GM12878 (cell line): Measurements from ENCODE around the gene CD200R1L. TPM values are rescaled to one million over a fixed set of nuclear protein-coding genes. Genes with fewer than 3 reads are reported as not detected.

Experiments
- ATAC-seq: fragments of 200-7000 bp; cut with Tn5 transposase; 3 replicates; pipeline ENCODE4 v1.9.1; 2020; ENCODE audit warnings: mild to moderate bottlenecking, moderate library complexity
- BruUV-seq: library from RNA; stranded (reverse); fragments of 400-500 nt; replicated peaks from 2 replicates; lab custom pipeline; 2021; lab: Mats Ljungman, UMichigan
- CTCF ChIA-PET: fragments of 300-600 bp; sonication (Branson Sonifier 250); formaldehyde crosslinking; extraction: SDS; loops from one replicate; lab custom pipeline; 2021; ENCODE audit warnings: inconsistent platforms; lab: Yijun Ruan, JAX
- POLR2A ChIA-PET: fragments of 350-600 bp; formaldehyde crosslinking; extraction: SDS; loops from one replicate; lab custom pipeline; 2021; ENCODE audit warnings: inconsistent platforms; lab: Charles Lee
- RAD21 ChIA-PET: fragments of 300-600 bp; sonication (Branson Sonifier 250); formaldehyde crosslinking; loops from one replicate; lab custom pipeline; 2023; ENCODE audit warnings: antibody characterized with exemption; ENCODE audit not compliant: unreplicated experiment; lab: Charles Lee
- SMC1A ChIA-PET: fragments of 300-600 bp; sonication (Branson Sonifier 250); formaldehyde crosslinking; loops from one replicate; lab custom pipeline; 2023; ENCODE audit not compliant: unreplicated experiment, uncharacterized antibody; lab: Charles Lee
- DNase-seq: peaks from one replicate; pipeline ENCODE4 v3.0.0-alpha.2; 2011; ENCODE audit warnings: low read depth, low spot score
- FAIRE-seq: peaks from 3 replicates; lab custom pipeline; 2011; peaks lifted over from hg19 to GRCh38; lab: Jason Lieb, UNC
- H2AFZ ChIP-seq: 2 replicates; pipeline ENCODE4 v1.6.0; 2011; ENCODE audit warnings: low read depth, low read length, control low read depth; ENCODE audit not compliant: control insufficient read depth
- H3K27ac ChIP-seq: 2 replicates; pipeline ENCODE4 v1.5.1; 2011; ENCODE audit warnings: control low read depth; ENCODE audit not compliant: control insufficient read depth, insufficient read depth
- H3K27me3 ChIP-seq, 2 experiments: replicated peaks in 1 of 2; 2 replicates each; pipeline versions ENCODE4 v1.6.0 to v1.6.1; 2011; ENCODE audit warnings: low read length in 1 of 2; ENCODE audit not compliant: control insufficient read depth in 2 of 2, insufficient read depth in 2 of 2
- H3K36me3 ChIP-seq, 2 experiments: 2 replicates each; pipeline ENCODE4 v1.5.1; 2011; ENCODE audit warnings: low read length in 1 of 2; ENCODE audit not compliant: control insufficient read depth in 2 of 2, insufficient read depth in 2 of 2
- H3K4me1 ChIP-seq: 2 replicates; pipeline ENCODE4 v1.6.1; 2011; ENCODE audit warnings: mild to moderate bottlenecking, low read length, moderate library complexity, mixed read lengths; ENCODE audit not compliant: control insufficient read depth, insufficient read depth
- H3K4me2 ChIP-seq: 2 replicates; pipeline ENCODE4 v1.6.0; 2011; ENCODE audit warnings: control low read depth; ENCODE audit not compliant: control insufficient read depth, insufficient read depth
- H3K4me3 ChIP-seq: fragments of 200-600 bp; sonication (generic); 2 replicates; pipeline ENCODE4 v1.5.1; 2016
- H3K79me2 ChIP-seq: 2 replicates; pipeline ENCODE4 v1.6.0; 2011; ENCODE audit warnings: low read length; ENCODE audit not compliant: control insufficient read depth, insufficient read depth
- H3K9ac ChIP-seq: 2 replicates; pipeline ENCODE4 v1.8.0; 2011; ENCODE audit warnings: low read length, control low read depth, mixed read lengths; ENCODE audit not compliant: control insufficient read depth, insufficient read depth
- H3K9me3 ChIP-seq: replicated peaks from 3 replicates; pipeline ENCODE4 v1.5.1; 2011; ENCODE audit warnings: mild to moderate bottlenecking, low read length; ENCODE audit not compliant: control insufficient read depth, insufficient read depth
- H4K20me1 ChIP-seq: 2 replicates; pipeline ENCODE4 v1.6.0; 2011; ENCODE audit not compliant: control insufficient read depth, insufficient read depth
- HDAC2 ChIP-seq: fragments of 200-600 bp; sonication (generic); IDR thresholded peaks from 2 replicates; pipeline ENCODE4 v1.6.1; 2017
- MTA2 ChIP-seq: fragments of 450-650 bp; IDR thresholded peaks from 2 replicates; pipeline ENCODE4 v1.6.1; 2016; ENCODE audit warnings: low read depth, mild to moderate bottlenecking, moderate library complexity
- MYB ChIP-seq: fragments of 150-350 bp; IDR thresholded peaks from 2 replicates; pipeline ENCODE4 v1.6.1; 2014; ENCODE audit warnings: mild to moderate bottlenecking, low read depth, low read length, borderline replicate concordance
- NFYB ChIP-seq: IDR thresholded peaks from 2 replicates; pipeline ENCODE4 v1.6.1; 2011; ENCODE audit warnings: low read depth, mild to moderate bottlenecking, low read length, improper control_type of control experiment, moderate library complexity; ENCODE audit not compliant: insufficient read depth
- PML ChIP-seq: IDR thresholded peaks from 2 replicates; pipeline ENCODE4 v1.6.1; 2012; ENCODE audit warnings: low read length, inconsistent platforms
- POLR2AphosphoS2 ChIP-seq: IDR thresholded peaks from 2 replicates; pipeline ENCODE4 v1.6.1; 2011; ENCODE audit warnings: low read depth, mild to moderate bottlenecking, low read length, improper control_type of control experiment, moderate library complexity
- SMAD1 ChIP-seq: fragments of 450-650 bp; IDR thresholded peaks from 2 replicates; pipeline ENCODE4 v1.6.1; 2018; ENCODE audit warnings: mild to moderate bottlenecking, low read depth; ENCODE audit not compliant: partially characterized antibody
- STAT1 ChIP-seq: fragments of 450-650 bp; conservative IDR thresholded peaks from 2 replicates; pipeline ENCODE4 v1.6.1; 2014; ENCODE audit warnings: antibody characterized with exemption, mild to moderate bottlenecking
- STAT3 ChIP-seq: IDR thresholded peaks from 2 replicates; pipeline ENCODE4 v1.6.1; 2011; ENCODE audit warnings: low read depth, low read length, improper control_type of control experiment
- ZNF207 ChIP-seq: fragments of 450-650 bp; IDR thresholded peaks from 2 replicates; pipeline ENCODE4 v1.6.1; 2014; ENCODE audit warnings: antibody characterized with exemption, mild to moderate bottlenecking, borderline replicate concordance
- ZNF384 ChIP-seq: IDR thresholded peaks from 2 replicates; pipeline ENCODE4 v1.6.1; 2012; ENCODE audit warnings: low read depth, mild to moderate bottlenecking, low read length, improper control_type of control experiment, borderline replicate concordance
- WGBS: methylation state at CpG from one replicate; pipeline ENCODE4 v1.1.6; 2016; ENCODE audit warnings: low lambda C conversion rate; ENCODE audit not compliant: insufficient replicate concordance, insufficient coverage; ENCODE audit errors: missing lambda C conversion rate; 5-methylcytosine and 5-hydroxymethylcytosine counted together
- in situ Hi-C: fragments of 300-500 bp; cut with MboI; formaldehyde crosslinking; loops from 9 replicates; pipeline ENCODE4 v1.14.3; 2018; ENCODE audit warnings: mixed read lengths
- intact Hi-C: fragments of 100-400 bp; cut with micrococcal nuclease; formaldehyde crosslinking; loops from one replicate; pipeline ENCODE4 v1.14.2; 2022; ENCODE audit not compliant: unreplicated experiment
- polyA plus RNA-seq, 11 experiments: library from polyadenylated mRNA; depleted of rRNA in 4 of 11; unstranded in 6 of 11; stranded (reverse) in 5 of 11; fragments of >200 nt; fragmentation: Nextera tagmentation in 4 of 11; fragmentation: Illumina TruSeq in 1 of 11; extraction: Ambion mirVana in 4 of 11; extraction: Trizol in 1 of 11; gene quantifications; 1 replicate in 1 of 11; 2 replicates in 10 of 11; pipeline versions ENCODE4 v1.2.1 to v1.2.3, GENCODE V29; 2011 to 2016; ENCODE audit warnings: inconsistent platforms in 2 of 11, missing spikeins in 2 of 11, low read depth in 1 of 11
- total RNA-seq, 4 experiments: library from RNA; depleted of rRNA in 3 of 4; stranded (reverse); fragments of >200 nt in 3 of 4; fragmentation: Illumina TruSeq in 1 of 4; extraction: Trizol in 1 of 4; gene quantifications; 2 replicates each; pipeline versions ENCODE4 v1.2.1 to v1.2.3, GENCODE V29; 2013 to 2021
- TF ChIP-seq, protein P1 (sequence below): IDR thresholded peaks from 2 replicates; pipeline ENCODE4 v1.6.1; 2012; ENCODE audit warnings: improper control_type of control experiment, low read depth, low read length; ENCODE audit not compliant: insufficient replicate concordance
- TF ChIP-seq, protein P2 (sequence below): fragments of 450-650 bp; IDR thresholded peaks from 2 replicates; pipeline ENCODE4 v1.6.1; 2016; ENCODE audit warnings: mild to moderate bottlenecking
- TF ChIP-seq, protein P3 (sequence below): fragments of 450-650 bp; IDR thresholded peaks from 2 replicates; pipeline ENCODE4 v1.6.1; 2014; ENCODE audit warnings: mild to moderate bottlenecking
- TF ChIP-seq, protein P4 (sequence below): fragments of 450-650 bp; IDR thresholded peaks from 2 replicates; pipeline ENCODE4 v1.6.1; 2017; ENCODE audit warnings: low read depth, mild to moderate bottlenecking, moderate library complexity

Gene CD200R1L
- total and polyA plus RNA-seq, 10 of the 15 experiments (the other 5 are each of a cell fraction or from before 2014, with no cell fraction given): 0.41 TPM; not detected in 9

DNA sequence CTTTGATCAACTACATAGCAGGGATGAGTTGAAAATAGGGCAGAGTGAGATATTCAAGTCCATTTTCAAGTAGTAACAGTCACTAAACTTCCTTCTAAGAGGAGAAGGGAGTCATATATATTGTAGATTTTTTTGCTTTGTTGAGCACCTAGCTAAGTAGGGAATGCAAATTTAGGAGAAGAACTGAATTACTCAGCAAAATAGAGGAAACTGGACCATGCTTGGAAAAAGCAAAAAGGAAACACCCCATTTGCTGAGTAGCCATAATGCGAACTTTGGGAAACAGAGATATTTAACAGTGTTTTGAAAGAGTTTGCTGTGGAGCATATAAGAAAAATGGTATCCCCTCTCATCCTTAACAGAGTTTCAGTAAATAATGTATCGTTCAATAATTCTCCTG, 54.9 kb downstream of the CD200R1L start:
- no peak overlapping the region for H3K27ac ChIP-seq
- SMC1A ChIA-PET: no interaction called here
- no peak overlapping the region for H2AFZ ChIP-seq
- no peaks in the 10 kb centered on the region for H4K20me1 ChIP-seq
- H3K4me1 ChIP-seq: no peaks in the 10 kb centered on the region
- RAD21 ChIA-PET: no interaction called here
- no peak overlapping the region for H3K4me2 ChIP-seq
- intact Hi-C loops: no loop called here
- CTCF ChIA-PET: interaction anchor here (0.8 kb wide), 1 partner anchor 10 kb away, joined by 3 read pairs; no protein-coding TSS in a partner anchor
- POLR2A ChIA-PET: no interaction called here
- H3K9ac ChIP-seq: no peak overlapping the region
- DNase-seq: no peak
- 95% methylated on average over 2 of the region's 2 CpGs for WGBS
- H3K27me3 ChIP-seq: no peaks in the 10 kb centered on the region; a peak in 2 of 4 replicates
- no peaks in the 10 kb centered on the region; the same call in 2 of the 3 replicates for H3K9me3 ChIP-seq
- H3K79me2 ChIP-seq: no peaks in the 10 kb centered on the region
- no peak for FAIRE-seq
- BruUV-seq: no TSS peak
- H3K36me3 ChIP-seq: no peaks in the 10 kb centered on the region
- no peak for ATAC-seq
- no peak overlapping the region for H3K4me3 ChIP-seq
- in situ Hi-C loops: no loop called here
- TF ChIP-seq STAT3: no peak
- TF ChIP-seq, protein P1, sequence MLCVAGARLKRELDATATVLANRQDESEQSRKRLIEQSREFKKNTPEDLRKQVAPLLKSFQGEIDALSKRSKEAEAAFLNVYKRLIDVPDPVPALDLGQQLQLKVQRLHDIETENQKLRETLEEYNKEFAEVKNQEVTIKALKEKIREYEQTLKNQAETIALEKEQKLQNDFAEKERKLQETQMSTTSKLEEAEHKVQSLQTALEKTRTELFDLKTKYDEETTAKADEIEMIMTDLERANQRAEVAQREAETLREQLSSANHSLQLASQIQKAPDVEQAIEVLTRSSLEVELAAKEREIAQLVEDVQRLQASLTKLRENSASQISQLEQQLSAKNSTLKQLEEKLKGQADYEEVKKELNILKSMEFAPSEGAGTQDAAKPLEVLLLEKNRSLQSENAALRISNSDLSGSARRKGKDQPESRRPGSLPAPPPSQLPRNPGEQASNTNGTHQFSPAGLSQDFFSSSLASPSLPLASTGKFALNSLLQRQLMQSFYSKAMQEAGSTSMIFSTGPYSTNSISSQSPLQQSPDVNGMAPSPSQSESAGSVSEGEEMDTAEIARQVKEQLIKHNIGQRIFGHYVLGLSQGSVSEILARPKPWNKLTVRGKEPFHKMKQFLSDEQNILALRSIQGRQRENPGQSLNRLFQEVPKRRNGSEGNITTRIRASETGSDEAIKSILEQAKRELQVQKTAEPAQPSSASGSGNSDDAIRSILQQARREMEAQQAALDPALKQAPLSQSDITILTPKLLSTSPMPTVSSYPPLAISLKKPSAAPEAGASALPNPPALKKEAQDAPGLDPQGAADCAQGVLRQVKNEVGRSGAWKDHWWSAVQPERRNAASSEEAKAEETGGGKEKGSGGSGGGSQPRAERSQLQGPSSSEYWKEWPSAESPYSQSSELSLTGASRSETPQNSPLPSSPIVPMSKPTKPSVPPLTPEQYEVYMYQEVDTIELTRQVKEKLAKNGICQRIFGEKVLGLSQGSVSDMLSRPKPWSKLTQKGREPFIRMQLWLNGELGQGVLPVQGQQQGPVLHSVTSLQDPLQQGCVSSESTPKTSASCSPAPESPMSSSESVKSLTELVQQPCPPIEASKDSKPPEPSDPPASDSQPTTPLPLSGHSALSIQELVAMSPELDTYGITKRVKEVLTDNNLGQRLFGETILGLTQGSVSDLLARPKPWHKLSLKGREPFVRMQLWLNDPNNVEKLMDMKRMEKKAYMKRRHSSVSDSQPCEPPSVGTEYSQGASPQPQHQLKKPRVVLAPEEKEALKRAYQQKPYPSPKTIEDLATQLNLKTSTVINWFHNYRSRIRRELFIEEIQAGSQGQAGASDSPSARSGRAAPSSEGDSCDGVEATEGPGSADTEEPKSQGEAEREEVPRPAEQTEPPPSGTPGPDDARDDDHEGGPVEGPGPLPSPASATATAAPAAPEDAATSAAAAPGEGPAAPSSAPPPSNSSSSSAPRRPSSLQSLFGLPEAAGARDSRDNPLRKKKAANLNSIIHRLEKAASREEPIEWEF: no peak
- no peak for TF ChIP-seq MTA2
- TF ChIP-seq, protein P2, sequence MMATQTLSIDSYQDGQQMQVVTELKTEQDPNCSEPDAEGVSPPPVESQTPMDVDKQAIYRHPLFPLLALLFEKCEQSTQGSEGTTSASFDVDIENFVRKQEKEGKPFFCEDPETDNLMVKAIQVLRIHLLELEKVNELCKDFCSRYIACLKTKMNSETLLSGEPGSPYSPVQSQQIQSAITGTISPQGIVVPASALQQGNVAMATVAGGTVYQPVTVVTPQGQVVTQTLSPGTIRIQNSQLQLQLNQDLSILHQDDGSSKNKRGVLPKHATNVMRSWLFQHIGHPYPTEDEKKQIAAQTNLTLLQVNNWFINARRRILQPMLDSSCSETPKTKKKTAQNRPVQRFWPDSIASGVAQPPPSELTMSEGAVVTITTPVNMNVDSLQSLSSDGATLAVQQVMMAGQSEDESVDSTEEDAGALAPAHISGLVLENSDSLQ: no peak
- no peak for TF ChIP-seq ZNF384
- TF ChIP-seq, protein P3, sequence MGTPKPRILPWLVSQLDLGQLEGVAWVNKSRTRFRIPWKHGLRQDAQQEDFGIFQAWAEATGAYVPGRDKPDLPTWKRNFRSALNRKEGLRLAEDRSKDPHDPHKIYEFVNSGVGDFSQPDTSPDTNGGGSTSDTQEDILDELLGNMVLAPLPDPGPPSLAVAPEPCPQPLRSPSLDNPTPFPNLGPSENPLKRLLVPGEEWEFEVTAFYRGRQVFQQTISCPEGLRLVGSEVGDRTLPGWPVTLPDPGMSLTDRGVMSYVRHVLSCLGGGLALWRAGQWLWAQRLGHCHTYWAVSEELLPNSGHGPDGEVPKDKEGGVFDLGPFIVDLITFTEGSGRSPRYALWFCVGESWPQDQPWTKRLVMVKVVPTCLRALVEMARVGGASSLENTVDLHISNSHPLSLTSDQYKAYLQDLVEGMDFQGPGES: no peak
- TF ChIP-seq MYB: no peak
- TF ChIP-seq PML: no peak
- no peak for TF ChIP-seq NFYB
- no peak for TF ChIP-seq ZNF207
- TF ChIP-seq, protein P4, sequence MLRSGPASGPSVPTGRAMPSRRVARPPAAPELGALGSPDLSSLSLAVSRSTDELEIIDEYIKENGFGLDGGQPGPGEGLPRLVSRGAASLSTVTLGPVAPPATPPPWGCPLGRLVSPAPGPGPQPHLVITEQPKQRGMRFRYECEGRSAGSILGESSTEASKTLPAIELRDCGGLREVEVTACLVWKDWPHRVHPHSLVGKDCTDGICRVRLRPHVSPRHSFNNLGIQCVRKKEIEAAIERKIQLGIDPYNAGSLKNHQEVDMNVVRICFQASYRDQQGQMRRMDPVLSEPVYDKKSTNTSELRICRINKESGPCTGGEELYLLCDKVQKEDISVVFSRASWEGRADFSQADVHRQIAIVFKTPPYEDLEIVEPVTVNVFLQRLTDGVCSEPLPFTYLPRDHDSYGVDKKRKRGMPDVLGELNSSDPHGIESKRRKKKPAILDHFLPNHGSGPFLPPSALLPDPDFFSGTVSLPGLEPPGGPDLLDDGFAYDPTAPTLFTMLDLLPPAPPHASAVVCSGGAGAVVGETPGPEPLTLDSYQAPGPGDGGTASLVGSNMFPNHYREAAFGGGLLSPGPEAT: no peak
- TF ChIP-seq HDAC2: no peak
- TF ChIP-seq SMAD1: no peak
- no peak for TF ChIP-seq POLR2AphosphoS2
- TF ChIP-seq STAT1: no peak
